ELF-1 (cell line): ENCODE measurements around the gene TWIST2.
A peak's percentile ranks its signal among the peaks of the same experiment; 100 is the strongest.

Experiments
- DNase-seq: peaks from one replicate; pipeline ENCODE4 v3.0.0-alpha.2; 2016; ENCODE audit warnings: low read depth, low spot score

Gene TWIST2

GRCh38 chr2:238954841-238955591, 107.1 kb downstream of the TWIST2 start:
- DNase-seq = peak; percentile 45

- DNase-seq = no peak
Measured at GRCh38 chr2:238955648-238956531, 108.0 kb downstream of the TWIST2 start.

DNA sequence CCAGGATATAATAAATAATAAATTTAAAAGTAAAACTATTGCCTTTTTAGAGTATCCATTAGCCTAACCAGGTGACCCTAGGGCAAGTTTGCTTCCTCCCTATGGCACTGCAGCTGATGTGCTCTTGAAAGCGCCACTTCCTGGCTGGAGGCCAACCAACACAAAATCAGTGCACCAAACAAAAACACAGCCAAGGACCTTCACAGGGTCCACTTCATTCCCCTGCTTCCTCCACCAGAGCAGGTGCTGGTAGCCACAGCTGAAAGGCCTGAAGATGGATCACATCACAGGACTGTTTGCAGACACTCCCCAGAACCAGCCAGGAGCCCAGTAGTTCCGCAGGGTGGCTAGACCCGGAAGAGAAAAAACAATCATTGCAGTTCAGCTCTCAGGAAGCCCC, 108.8 kb downstream of the TWIST2 start:
- DNase-seq = no peak
